Mucosa of stomach (tissue), 1 donor: Measurements from ENCODE around the gene OPN1SW.

Experiments used
- H3K27me3 ChIP-seq: one replicate; pipeline ENCODE4 v1.7.0; 2013; ENCODE audit warnings: mild to moderate bottlenecking, low read length; ENCODE audit not compliant: control insufficient read depth, insufficient read depth
- H3K36me3 ChIP-seq: one replicate; pipeline ENCODE4 v1.7.0; 2013; ENCODE audit warnings: low read length; ENCODE audit not compliant: control insufficient read depth, insufficient read depth
- H3K4me1 ChIP-seq: one replicate; pipeline ENCODE4 v1.7.0; 2013; ENCODE audit warnings: mild to moderate bottlenecking, low read length; ENCODE audit not compliant: control insufficient read depth, insufficient read depth
- H3K4me3 ChIP-seq: one replicate; pipeline ENCODE4 v1.7.0; 2013; ENCODE audit warnings: low read length
- H3K9ac ChIP-seq: one replicate; pipeline ENCODE4 v1.7.0; 2013; ENCODE audit warnings: mild to moderate bottlenecking, low read length, moderate library complexity
- H3K9me3 ChIP-seq: one replicate; pipeline ENCODE4 v1.7.0; 2013; ENCODE audit warnings: mild to moderate bottlenecking, low read length, moderate library complexity; ENCODE audit not compliant: control insufficient read depth
- donor health status: Pancreatic carcinoma.

The OPN1SW gene

GRCh38 chr7:128774921-128775320 lies 673 bp downstream of the OPN1SW start:
- H3K4me1 ChIP-seq, result peaks cover 21% of the 10 kb centered on the region
- H3K4me3 ChIP-seq, result no peak overlapping the region
- H3K9me3 ChIP-seq, result no peaks in the 10 kb centered on the region
- H3K9ac ChIP-seq, result no peak overlapping the region
- no peaks in the 10 kb centered on the region for H3K27me3 ChIP-seq
- no peaks in the 10 kb centered on the region for H3K36me3 ChIP-seq

GRCh38 chr7:128774029-128774689 lies 1.4 kb downstream of the OPN1SW start:
- H3K4me1 ChIP-seq, result peaks cover 21% of the 10 kb centered on the region
- H3K27me3 ChIP-seq, result no peaks in the 10 kb centered on the region
- no peaks in the 10 kb centered on the region for H3K9me3 ChIP-seq
- H3K36me3 ChIP-seq, result no peaks in the 10 kb centered on the region
- H3K4me3 ChIP-seq, result no peak overlapping the region
- H3K9ac ChIP-seq, result no peak overlapping the region

- Histone ChIP-seq H3K27me3 (no peaks in the 10 kb centered on the region), H3K4me3 (no peak overlapping the region), H3K4me1 (peaks cover 21% of the 10 kb centered on the region), H3K9ac (no peak overlapping the region), H3K9me3 (no peaks in the 10 kb centered on the region), H3K36me3 (no peaks in the 10 kb centered on the region)
Observed at GRCh38 chr7:128773604-128774003, 2.0 kb downstream of the OPN1SW start.

GRCh38 chr7:128770233-128770632 lies 5.4 kb downstream of the OPN1SW start:
- Histone ChIP-seq H3K4me1 (peaks cover 17% of the 10 kb centered on the region), H3K36me3 (no peaks in the 10 kb centered on the region), H3K27me3 (no peaks in the 10 kb centered on the region), H3K9ac (no peak overlapping the region), H3K9me3 (no peaks in the 10 kb centered on the region), H3K4me3 (no peak overlapping the region)

GRCh38 chr7:128767475-128768110 lies 8.0 kb downstream of the OPN1SW start:
- H3K27me3 ChIP-seq, result no peaks in the 10 kb centered on the region
- no peaks in the 10 kb centered on the region for H3K9me3 ChIP-seq
- peaks cover 9% of the 10 kb centered on the region for H3K4me1 ChIP-seq
- no peak overlapping the region for H3K4me3 ChIP-seq
- no peaks in the 10 kb centered on the region for H3K36me3 ChIP-seq
- no peak overlapping the region for H3K9ac ChIP-seq

- Histone ChIP-seq H3K9ac (no peak overlapping the region), H3K27me3 (no peaks in the 10 kb centered on the region), H3K4me3 (no peak overlapping the region), H3K4me1 (no peaks in the 10 kb centered on the region), H3K9me3 (no peaks in the 10 kb centered on the region), H3K36me3 (peaks cover 3% of the 10 kb centered on the region)
Observed at GRCh38 chr7:128763541-128763940, 12.1 kb downstream of the OPN1SW start.

GRCh38 chr7:128759242-128759641 lies 16.4 kb downstream of the OPN1SW start:
- no peaks in the 10 kb centered on the region for H3K9me3 ChIP-seq
- H3K27me3 ChIP-seq, result no peaks in the 10 kb centered on the region
- no peak overlapping the region for H3K4me3 ChIP-seq
- H3K9ac ChIP-seq, result no peak overlapping the region
- peaks cover 5% of the 10 kb centered on the region for H3K36me3 ChIP-seq
- H3K4me1 ChIP-seq, result no peaks in the 10 kb centered on the region

GRCh38 chr7:128758553-128758952 lies 17.0 kb downstream of the OPN1SW start:
- H3K4me3 ChIP-seq, result no peak overlapping the region
- H3K4me1 ChIP-seq, result no peaks in the 10 kb centered on the region
- no peaks in the 10 kb centered on the region for H3K9me3 ChIP-seq
- H3K27me3 ChIP-seq, result no peaks in the 10 kb centered on the region
- H3K9ac ChIP-seq, result no peak overlapping the region
- H3K36me3 ChIP-seq, result peaks cover 5% of the 10 kb centered on the region

GRCh38 chr7:128757203-128757602 lies 18.4 kb downstream of the OPN1SW start:
- H3K9ac ChIP-seq, result no peak overlapping the region
- H3K4me1 ChIP-seq, result no peaks in the 10 kb centered on the region
- no peak overlapping the region for H3K4me3 ChIP-seq
- H3K36me3 ChIP-seq, result peaks cover 5% of the 10 kb centered on the region
- no peaks in the 10 kb centered on the region for H3K27me3 ChIP-seq
- H3K9me3 ChIP-seq, result no peaks in the 10 kb centered on the region

GRCh38 chr7:128755819-128756476 lies 19.6 kb downstream of the OPN1SW start:
- Histone ChIP-seq H3K36me3 (peaks cover 10% of the 10 kb centered on the region), H3K9ac (no peak overlapping the region), H3K4me1 (no peaks in the 10 kb centered on the region), H3K4me3 (no peak overlapping the region), H3K27me3 (no peaks in the 10 kb centered on the region), H3K9me3 (no peaks in the 10 kb centered on the region)

GRCh38 chr7:128755075-128755818 lies 20.3 kb downstream of the OPN1SW start:
- no peak overlapping the region for H3K9ac ChIP-seq
- no peak overlapping the region for H3K4me3 ChIP-seq
- no peaks in the 10 kb centered on the region for H3K4me1 ChIP-seq
- no peaks in the 10 kb centered on the region for H3K9me3 ChIP-seq
- peaks cover 10% of the 10 kb centered on the region for H3K36me3 ChIP-seq
- no peaks in the 10 kb centered on the region for H3K27me3 ChIP-seq

GRCh38 chr7:128752251-128752650 lies 23.3 kb downstream of the OPN1SW start:
- no peak overlapping the region for H3K4me3 ChIP-seq
- H3K9me3 ChIP-seq, result no peaks in the 10 kb centered on the region
- H3K4me1 ChIP-seq, result peaks cover 6% of the 10 kb centered on the region
- no peaks in the 10 kb centered on the region for H3K27me3 ChIP-seq
- no peak overlapping the region for H3K9ac ChIP-seq
- peaks cover 5% of the 10 kb centered on the region for H3K36me3 ChIP-seq
